ENCODE results near the gene SCN3A.

Gene SCN3A

GRCh38 chr2:165203689-165204559 is at the start of gene SCN3A:
Gene SCN3A, minus strand, starts transcription at chr2:165204050. Its CDS starts 27,656 bp downstream, at chr2:165176394.
- DNase-seq (ENCODE audit: low read depth in 2 of 3, low spot score in 1 of 3) = no peak

GRCh38 chr2:165253178-165253577 is 49.3 kb upstream of the SCN3A start:
- no peak for DNase-seq (ENCODE audit: low read depth in 2 of 3, low spot score in 1 of 3)

DNA sequence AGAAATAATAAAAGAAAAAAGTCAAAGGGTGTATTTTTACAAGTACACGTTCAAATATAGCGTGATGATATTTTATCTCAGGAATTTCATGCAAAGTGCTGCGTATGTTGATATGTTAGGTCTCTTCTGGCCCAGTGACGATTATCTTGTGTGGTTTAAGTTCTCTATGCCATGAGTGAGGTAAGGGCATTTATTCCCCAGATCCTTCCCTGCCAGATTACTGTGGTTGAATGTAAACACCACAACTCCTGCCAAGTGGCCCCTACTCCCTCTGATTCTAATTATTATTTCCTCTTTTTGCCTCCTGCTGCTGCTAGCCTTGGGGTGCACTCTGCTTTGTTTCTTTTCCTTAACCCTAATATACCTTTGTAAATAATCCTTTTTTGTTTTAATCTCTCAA is 47.5 kb upstream of the SCN3A start:
- DNase-seq (ENCODE audit: low read depth in 2 of 3, low spot score in 1 of 3) = no peak

DNA sequence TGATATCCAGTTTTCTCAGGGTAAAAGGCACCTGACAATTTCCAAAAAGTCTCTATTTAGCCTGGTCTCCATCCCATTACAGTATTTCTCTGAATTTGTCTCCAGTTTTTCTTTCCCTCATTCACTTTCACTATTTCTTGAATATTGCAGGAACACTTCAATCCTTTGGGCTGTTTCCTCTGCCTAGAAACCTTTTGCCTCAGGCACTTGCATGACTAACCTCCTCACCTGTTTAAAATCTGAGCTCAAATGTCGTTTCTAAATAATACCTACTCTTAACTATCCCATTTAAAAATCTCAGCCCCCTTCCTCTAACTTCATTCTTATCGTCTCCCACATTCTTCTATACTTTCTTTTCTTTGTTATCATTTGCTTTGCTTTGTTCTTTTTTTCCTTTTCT is 44.4 kb upstream of the SCN3A start:
- no peak for DNase-seq (ENCODE audit: low read depth in 2 of 3, low spot score in 1 of 3)

DNA sequence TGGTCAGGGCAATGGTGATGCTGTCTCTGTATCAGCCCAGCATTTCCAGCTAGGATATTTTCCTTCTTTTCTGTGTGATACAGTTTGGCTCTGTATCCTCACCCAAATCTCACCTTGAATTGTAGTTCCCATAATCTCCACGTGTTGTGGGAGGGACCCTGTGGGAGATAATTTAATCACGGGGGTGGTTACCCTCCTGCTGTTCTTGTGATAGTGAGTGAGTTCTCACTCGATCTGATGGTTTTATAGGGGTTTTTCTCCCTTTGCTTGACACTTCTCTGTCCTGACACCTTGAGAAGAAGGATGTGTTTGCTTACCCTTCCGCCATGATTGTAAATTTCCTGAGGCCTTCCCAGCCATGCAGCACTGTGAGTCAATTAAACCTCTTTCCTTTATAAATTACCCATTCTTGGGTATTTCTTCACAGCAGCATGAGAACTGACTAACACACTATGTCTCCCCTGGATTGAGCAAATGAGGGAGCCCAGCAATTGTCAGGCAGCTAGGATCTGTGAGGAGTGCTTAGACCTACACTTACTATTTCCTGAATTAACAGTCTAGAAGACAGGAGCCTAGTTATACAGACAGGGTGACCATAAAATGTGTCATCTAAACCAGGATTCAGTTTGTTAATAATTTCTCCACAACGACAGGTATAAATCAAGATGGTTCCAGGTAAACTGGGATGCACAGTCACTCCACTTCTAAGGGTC is 41.4 kb upstream of the SCN3A start:
- no peak for DNase-seq (ENCODE audit: low read depth in 2 of 3, low spot score in 1 of 3)

GRCh38 chr2:165240916-165241315 is 37.1 kb upstream of the SCN3A start:
- no peak for DNase-seq (ENCODE audit: low read depth in 2 of 3, low spot score in 1 of 3)

- DNase-seq (ENCODE audit: low read depth in 2 of 3, low spot score in 1 of 3) = no peak
Observed at GRCh38 chr2:165239856-165240515, 36.1 kb upstream of the SCN3A start.

DNA sequence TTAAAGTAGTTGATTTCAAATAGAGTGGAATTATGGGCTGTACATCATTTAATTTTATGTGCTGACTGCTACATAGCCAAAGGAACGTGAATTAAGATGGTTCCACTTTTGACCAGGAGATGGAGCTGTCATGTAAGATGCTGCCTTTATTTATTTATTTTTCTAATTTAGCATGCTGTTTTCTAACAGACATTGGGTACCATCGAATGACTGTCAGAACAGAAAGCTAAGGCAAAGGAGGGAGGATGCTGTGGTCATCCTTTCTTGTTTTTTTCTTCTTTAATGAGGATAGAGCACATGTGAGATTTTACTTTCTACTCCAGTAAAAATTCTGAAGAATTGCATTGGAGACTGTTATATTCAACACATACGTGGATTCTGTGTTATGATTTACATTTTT is 35.4 kb upstream of the SCN3A start, which contains the start of gene SCN2A:
SCN2A (plus strand) TSS at position 185 of the 400 bp plus-strand sequence. CDS start 56,410 bp downstream, outside the sequence.
- peak in 1 of 3 donors; percentile 15 for DNase-seq (ENCODE audit: low read depth in 2 of 3, low spot score in 1 of 3)

DNA sequence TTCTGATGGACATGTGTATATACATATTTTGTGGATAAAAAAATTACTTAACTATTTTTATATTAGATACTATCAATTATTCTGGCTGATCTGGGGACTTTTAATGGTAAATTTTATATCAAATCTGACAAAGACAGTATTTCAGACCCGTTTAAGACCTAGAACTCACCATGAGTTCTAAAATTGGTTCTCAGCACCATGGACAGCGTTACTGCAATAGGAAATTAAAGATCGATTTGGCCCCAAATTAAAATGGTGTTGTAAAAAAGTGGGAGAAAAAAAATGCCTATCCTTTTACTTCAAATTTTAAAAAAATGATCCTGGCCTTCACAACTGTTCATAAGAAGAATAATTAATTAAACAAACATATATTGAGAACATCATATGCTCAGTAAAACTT is 34.4 kb upstream of the SCN3A start:
- DNase-seq (ENCODE audit: low read depth in 2 of 3, low spot score in 1 of 3) = no peak

DNA sequence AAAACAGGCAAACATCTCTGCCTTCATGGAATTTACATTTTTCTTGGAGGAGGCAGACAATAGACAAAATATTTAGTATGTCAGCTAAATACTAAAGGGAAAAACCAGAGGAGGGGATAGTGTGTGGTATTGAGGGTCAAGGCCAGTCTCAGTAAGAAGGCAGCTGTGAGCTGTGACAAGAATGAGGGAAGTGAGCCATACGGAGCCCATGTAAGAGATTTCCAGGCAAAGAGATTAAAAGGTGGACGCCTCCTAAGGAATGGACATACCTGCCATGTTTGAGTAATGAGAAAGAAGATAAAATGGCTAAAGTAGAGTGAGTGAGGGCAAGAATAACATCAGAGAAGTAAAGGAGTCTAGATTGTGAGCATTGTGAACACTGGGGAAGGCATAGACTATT is 33.2 kb upstream of the SCN3A start:
- no peak for DNase-seq (ENCODE audit: low read depth in 2 of 3, low spot score in 1 of 3)

GRCh38 chr2:165227571-165227970 is 23.7 kb upstream of the SCN3A start:
- DNase-seq (ENCODE audit: low read depth in 2 of 3, low spot score in 1 of 3) = no peak

DNA sequence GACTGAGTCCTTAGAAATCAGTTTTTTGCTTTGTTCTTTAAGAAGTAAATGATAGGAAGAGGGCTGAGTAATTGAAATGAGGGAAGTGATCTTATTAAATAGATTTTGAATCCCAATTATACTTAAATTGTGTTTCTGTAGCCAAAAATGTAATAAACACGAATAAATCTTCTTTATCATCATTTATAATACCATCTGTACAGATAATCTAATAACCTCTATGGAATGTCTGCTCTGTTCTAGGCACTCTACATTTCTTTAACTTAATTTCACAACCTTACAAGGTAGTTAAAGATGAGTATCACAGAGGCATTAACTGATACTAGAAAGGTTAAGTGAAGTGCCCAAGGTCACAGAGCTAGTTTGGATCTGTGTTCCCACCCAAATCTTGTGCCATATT is 21.1 kb upstream of the SCN3A start:
- no peak for DNase-seq (ENCODE audit: low read depth in 2 of 3, low spot score in 1 of 3)

- no peak for DNase-seq (ENCODE audit: low read depth in 2 of 3, low spot score in 1 of 3)
Observed at GRCh38 chr2:165219481-165219880, 15.6 kb upstream of the SCN3A start.

DNA sequence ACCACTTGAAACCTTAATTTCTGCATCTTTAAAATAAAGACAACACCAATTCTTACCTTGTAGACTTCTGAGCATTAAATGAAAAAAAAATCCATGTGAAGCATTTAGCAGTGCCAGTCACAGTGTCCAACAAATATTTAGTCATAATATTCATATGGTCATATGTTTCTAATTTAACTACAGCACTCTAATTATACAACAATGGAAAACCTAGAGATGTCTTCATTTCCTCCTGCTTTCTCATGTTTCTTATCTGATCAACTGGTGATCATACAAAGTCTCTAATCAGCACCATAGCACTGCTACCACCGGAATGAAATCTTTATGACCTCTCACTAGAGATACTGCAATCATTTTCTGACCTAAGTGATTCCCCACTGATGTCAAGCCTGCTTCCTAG is 10.2 kb upstream of the SCN3A start:
- DNase-seq (ENCODE audit: low read depth in 2 of 3, low spot score in 1 of 3) = no peak

DNA sequence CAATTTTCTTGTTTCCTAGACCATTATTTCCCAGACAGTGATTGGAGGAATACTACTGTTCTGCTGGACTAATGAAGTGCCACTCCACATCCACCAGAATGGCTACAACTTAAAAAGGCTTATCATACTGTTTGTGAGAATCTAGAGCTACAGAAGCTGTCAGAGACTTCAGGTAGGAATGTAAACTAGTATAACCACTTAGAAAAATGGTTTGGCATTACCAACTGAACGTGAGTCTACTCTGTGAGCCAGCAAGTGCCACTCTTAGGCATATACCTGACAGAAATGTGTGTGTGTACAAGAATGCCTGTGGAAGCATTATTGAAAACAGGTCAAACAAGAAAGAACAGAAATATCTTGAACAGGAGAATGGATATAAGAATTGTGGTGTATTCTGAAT is 4.2 kb upstream of the SCN3A start:
- no peak for DNase-seq (ENCODE audit: low read depth in 2 of 3, low spot score in 1 of 3)

DNA sequence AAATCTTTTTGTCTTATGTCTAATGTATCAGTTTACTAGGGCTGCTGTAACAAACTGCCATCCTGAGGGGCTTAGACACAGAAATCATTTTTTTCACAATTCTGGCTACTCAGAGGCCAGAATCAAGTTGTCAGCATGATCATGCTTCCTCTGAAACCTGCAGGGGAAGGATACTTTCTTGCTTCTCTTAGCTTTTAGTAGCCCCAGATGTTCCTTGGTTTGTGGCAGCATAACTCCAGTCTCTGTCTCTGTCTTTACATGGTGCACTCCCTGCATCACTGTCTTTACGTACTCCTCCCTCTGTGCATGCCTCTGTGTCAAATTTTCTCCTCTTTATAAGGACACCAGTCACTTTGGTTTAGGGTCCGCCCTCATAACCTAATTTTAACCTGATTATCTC is 2.0 kb upstream of the SCN3A start:
- no peak for DNase-seq (ENCODE audit: low read depth in 2 of 3, low spot score in 1 of 3)

- DNase-seq (ENCODE audit: low read depth in 2 of 3, low spot score in 1 of 3) = no peak
Observed at GRCh38 chr2:165202239-165202638, 1.6 kb downstream of the SCN3A start.

DNA sequence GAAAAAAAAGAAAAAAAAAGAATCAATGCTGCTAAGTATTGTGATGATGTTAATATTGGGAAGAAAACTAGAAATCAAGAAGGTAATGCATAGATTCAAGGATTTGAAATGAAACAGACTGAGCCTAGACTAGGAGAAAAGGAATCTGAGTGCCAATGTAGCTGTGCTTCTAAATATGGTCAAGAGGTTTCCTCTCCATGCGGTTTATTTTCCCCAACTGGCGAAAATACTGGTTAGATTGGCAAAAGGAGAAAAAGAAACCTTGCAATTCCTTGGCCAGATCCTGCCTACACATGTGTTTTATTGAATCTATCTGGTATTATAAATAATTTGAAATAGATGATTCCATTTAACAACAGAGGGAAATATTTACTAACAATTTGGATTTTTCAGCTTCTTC is 5.7 kb downstream of the SCN3A start:
- DNase-seq (ENCODE audit: low read depth in 2 of 3, low spot score in 1 of 3) = no peak

GRCh38 chr2:165197346-165197745 is 6.5 kb downstream of the SCN3A start:
- DNase-seq (ENCODE audit: low read depth in 2 of 3, low spot score in 1 of 3) = no peak

DNA sequence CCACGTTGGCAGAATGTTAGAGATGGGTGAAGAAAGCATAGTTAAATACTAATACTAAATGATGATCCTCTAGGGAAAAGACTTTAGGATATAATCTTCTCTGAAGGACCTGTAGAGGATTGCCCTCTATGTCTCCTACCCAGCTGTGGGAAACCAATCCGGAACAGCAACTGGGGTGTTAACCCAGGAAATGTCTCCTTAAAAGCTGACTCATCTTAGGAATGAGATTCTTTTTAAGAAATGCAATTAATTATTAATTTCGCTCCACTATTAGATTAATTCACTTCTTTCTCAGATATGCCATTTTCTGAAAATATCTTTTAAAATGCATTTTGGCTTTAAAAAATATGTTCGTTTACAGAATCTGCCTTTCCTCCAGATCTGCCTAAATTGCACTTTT is 7.4 kb downstream of the SCN3A start:
- no peak for DNase-seq (ENCODE audit: low read depth in 2 of 3, low spot score in 1 of 3)

- DNase-seq (ENCODE audit: low read depth in 2 of 3, low spot score in 1 of 3) = no peak
Observed at GRCh38 chr2:165193178-165193777, 10.6 kb downstream of the SCN3A start.
